ENCODE results near the gene RACK1.

DNA sequence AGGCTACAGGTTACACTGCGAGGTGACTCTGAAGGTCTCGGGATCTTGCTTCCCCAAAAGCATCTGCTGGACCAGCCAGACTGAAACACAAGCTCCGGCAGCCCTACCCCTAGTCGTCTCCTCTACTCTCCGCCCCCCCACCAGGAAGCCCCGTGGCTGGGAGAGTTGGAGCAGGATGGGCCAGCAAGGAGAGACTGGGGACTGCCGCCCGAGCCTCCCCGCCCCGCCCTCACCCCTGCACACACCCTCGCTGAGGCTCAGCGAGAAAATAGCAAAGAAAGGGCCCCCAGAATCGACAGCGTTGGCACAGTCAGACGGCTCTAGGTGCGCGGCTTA lies 40.0 kb downstream of the RACK1 start:
- TF ChIP-seq, protein P1, sequence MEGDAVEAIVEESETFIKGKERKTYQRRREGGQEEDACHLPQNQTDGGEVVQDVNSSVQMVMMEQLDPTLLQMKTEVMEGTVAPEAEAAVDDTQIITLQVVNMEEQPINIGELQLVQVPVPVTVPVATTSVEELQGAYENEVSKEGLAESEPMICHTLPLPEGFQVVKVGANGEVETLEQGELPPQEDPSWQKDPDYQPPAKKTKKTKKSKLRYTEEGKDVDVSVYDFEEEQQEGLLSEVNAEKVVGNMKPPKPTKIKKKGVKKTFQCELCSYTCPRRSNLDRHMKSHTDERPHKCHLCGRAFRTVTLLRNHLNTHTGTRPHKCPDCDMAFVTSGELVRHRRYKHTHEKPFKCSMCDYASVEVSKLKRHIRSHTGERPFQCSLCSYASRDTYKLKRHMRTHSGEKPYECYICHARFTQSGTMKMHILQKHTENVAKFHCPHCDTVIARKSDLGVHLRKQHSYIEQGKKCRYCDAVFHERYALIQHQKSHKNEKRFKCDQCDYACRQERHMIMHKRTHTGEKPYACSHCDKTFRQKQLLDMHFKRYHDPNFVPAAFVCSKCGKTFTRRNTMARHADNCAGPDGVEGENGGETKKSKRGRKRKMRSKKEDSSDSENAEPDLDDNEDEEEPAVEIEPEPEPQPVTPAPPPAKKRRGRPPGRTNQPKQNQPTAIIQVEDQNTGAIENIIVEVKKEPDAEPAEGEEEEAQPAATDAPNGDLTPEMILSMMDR (IDR thresholded peaks at IDR 0.05): no peak
- TF ChIP-seq EZH2phosphoT487 (IDR thresholded peaks at IDR 0.05): peak; percentile 14

Measured in neural progenitor cell (in vitro differentiated cells).